Measurements from ENCODE around the gene RAB4B. TPM values are rescaled to one million over a fixed set of nuclear protein-coding genes. Genes with fewer than 3 reads are reported as not detected.

Gene RAB4B
- total and polyA plus RNA-seq, 2 of the 13 experiments (the other 11 are each of a cell fraction or from before 2014, with no cell fraction given): 3.3 to 5.4 TPM

DNA sequence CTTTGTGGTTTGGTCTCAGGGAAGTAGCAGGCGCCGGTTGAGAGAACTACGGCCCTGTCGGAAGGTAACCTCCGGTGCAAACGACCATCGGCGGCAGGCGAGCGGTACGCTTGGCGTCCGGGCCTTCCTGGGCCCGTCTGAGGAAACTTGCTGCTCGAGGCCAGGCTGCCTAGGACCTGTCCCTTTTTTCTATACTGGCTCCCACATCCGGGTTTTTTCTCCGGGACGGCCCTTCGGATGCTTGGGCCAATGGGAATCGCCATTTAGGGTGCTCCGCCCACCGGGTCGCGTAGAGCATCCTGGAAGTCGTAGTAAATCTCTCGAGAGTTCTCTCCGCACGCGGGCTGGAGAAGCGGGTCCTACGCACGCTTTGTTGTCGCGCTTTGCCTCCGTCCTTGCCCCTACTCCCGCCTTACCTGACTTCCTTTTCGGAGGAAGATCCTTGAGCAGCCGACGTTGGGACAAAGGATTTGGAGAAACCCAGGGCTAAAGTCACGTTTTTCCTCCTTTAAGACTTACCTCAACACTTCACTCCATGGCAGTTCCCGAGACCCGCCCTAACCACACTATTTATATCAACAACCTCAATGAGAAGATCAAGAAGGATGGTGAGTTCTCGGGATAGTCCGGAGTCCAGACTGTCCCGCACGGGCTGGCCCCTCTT, 27.0 kb upstream of the RAB4B start, which contains the start of gene SNRPA (continued):
- TF ChIP-seq FIP1L1 (IDR thresholded peaks at IDR 0.05; ENCODE audit: borderline replicate concordance, insufficient read depth, low read depth, low read length): no peak
- no peak for TF ChIP-seq ZNF460 (CRISPR knock-in tag; IDR thresholded peaks at IDR 0.05; ENCODE audit: borderline replicate concordance)
- TF ChIP-seq HNRNPK (IDR thresholded peaks at IDR 0.05; ENCODE audit: low read depth, low read length, poor library complexity, severe bottlenecking): no peak
- no peak for TF ChIP-seq ZNF24 (IDR thresholded peaks at IDR 0.05)
- TF ChIP-seq TOE1 (CRISPR knock-in tag; IDR thresholded peaks at IDR 0.05): no peak
- no peak for TF ChIP-seq ZNF205 (CRISPR knock-in tag; IDR thresholded peaks at IDR 0.05)
- no peak for TF ChIP-seq GTF3A (CRISPR knock-in tag; conservative IDR thresholded peaks at IDR 0.05)
- TF ChIP-seq ZFP36L1 (CRISPR knock-in tag; IDR thresholded peaks at IDR 0.05): no peak
- peak; percentile 71; the same call in 1 of the 2 replicates for TF ChIP-seq BRD4 (CRISPR knock-in tag; IDR thresholded peaks at IDR 0.05)
- TF ChIP-seq, protein P1, sequence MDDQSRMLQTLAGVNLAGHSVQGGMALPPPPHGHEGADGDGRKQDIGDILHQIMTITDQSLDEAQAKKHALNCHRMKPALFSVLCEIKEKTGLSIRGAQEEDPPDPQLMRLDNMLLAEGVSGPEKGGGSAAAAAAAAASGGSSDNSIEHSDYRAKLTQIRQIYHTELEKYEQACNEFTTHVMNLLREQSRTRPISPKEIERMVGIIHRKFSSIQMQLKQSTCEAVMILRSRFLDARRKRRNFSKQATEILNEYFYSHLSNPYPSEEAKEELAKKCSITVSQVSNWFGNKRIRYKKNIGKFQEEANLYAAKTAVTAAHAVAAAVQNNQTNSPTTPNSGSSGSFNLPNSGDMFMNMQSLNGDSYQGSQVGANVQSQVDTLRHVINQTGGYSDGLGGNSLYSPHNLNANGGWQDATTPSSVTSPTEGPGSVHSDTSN (CRISPR knock-in tag; IDR thresholded peaks at IDR 0.05; ENCODE audit: borderline replicate concordance): 0 out of 2 replicates have a peak, but pooled peaks have one; percentile 19
- no peak for TF ChIP-seq ZSCAN29 (CRISPR knock-in tag; conservative IDR thresholded peaks at IDR 0.05)
- no peak for TF ChIP-seq ZNF782 (CRISPR knock-in tag; IDR thresholded peaks at IDR 0.05; ENCODE audit: borderline replicate concordance)
- no peak for TF ChIP-seq SIX4 (CRISPR knock-in tag; IDR thresholded peaks at IDR 0.05)
- no peak for TF ChIP-seq PAWR (CRISPR knock-in tag; IDR thresholded peaks at IDR 0.05; ENCODE audit: borderline replicate concordance)
- TF ChIP-seq, protein P2, sequence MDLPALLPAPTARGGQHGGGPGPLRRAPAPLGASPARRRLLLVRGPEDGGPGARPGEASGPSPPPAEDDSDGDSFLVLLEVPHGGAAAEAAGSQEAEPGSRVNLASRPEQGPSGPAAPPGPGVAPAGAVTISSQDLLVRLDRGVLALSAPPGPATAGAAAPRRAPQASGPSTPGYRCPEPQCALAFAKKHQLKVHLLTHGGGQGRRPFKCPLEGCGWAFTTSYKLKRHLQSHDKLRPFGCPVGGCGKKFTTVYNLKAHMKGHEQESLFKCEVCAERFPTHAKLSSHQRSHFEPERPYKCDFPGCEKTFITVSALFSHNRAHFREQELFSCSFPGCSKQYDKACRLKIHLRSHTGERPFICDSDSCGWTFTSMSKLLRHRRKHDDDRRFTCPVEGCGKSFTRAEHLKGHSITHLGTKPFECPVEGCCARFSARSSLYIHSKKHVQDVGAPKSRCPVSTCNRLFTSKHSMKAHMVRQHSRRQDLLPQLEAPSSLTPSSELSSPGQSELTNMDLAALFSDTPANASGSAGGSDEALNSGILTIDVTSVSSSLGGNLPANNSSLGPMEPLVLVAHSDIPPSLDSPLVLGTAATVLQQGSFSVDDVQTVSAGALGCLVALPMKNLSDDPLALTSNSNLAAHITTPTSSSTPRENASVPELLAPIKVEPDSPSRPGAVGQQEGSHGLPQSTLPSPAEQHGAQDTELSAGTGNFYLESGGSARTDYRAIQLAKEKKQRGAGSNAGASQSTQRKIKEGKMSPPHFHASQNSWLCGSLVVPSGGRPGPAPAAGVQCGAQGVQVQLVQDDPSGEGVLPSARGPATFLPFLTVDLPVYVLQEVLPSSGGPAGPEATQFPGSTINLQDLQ (CRISPR knock-in tag; IDR thresholded peaks at IDR 0.05): no peak
- TF ChIP-seq, protein P3, sequence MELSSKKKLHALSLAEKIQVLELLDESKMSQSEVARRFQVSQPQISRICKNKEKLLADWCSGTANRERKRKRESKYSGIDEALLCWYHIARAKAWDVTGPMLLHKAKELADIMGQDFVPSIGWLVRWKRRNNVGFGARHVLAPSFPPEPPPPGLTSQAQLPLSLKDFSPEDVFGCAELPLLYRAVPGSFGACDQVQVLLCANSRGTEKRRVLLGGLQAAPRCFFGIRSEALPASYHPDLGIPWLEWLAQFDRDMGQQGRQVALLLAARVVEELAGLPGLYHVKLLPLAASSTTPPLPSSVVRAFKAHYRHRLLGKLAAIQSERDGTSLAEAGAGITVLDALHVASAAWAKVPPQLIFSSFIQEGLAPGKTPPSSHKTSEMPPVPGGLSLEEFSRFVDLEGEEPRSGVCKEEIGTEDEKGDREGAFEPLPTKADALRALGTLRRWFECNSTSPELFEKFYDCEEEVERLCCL (CRISPR knock-in tag; IDR thresholded peaks at IDR 0.05; ENCODE audit: borderline replicate concordance): no peak
- TF ChIP-seq, protein P4, sequence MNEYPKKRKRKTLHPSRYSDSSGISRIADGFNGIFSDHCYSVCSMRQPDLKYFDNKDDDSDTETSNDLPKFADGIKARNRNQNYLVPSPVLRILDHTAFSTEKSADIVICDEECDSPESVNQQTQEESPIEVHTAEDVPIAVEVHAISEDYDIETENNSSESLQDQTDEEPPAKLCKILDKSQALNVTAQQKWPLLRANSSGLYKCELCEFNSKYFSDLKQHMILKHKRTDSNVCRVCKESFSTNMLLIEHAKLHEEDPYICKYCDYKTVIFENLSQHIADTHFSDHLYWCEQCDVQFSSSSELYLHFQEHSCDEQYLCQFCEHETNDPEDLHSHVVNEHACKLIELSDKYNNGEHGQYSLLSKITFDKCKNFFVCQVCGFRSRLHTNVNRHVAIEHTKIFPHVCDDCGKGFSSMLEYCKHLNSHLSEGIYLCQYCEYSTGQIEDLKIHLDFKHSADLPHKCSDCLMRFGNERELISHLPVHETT (CRISPR knock-in tag; conservative IDR thresholded peaks at IDR 0.05): no peak; the same call in 1 of the 2 replicates
- TF ChIP-seq SMC3 (IDR thresholded peaks at IDR 0.05; ENCODE audit: low read length): no peak
- no peak; the same call in 1 of the 2 replicates for TF ChIP-seq NCOA2 (CRISPR knock-in tag; IDR thresholded peaks at IDR 0.05)
